Astrocyte of the cerebellum (primary cell): ENCODE measurements around the gene FEZF2.

Experiments
- DNase-seq: peaks from one replicate; pipeline ENCODE4 v3.0.0-alpha.2; 2011; ENCODE audit warnings: low read depth
- H3K4me3 ChIP-seq: 2 replicates; pipeline ENCODE4 v1.5.1; 2011; ENCODE audit warnings: mild to moderate bottlenecking, low read depth, low read length, moderate library complexity
- CTCF ChIP-seq: IDR thresholded peaks from 2 replicates; pipeline ENCODE4 v1.5.1; 2012; ENCODE audit warnings: low read length, low read depth, moderate library complexity, mild to moderate bottlenecking; ENCODE audit errors: missing control alignments
- in situ Hi-C: cut with HindIII; loops from 2 replicates; pipeline ENCODE4 v1.10.0; 2017; ENCODE audit warnings: low sequenced_read_pairs

FEZF2 gene

GRCh38 chr3:62366126-62366484, 7.2 kb downstream of the FEZF2 start:
- no peak for DNase-seq
- no peak for TF ChIP-seq CTCF
- H3K4me3 ChIP-seq, result no peak overlapping the region
- in situ Hi-C loops, result no loop called here

GRCh38 chr3:62365391-62366125, 7.8 kb downstream of the FEZF2 start:
- no peak overlapping the region for H3K4me3 ChIP-seq
- TF ChIP-seq CTCF, result no peak
- DNase-seq, result no peak
- in situ Hi-C loops, result no loop called here

GRCh38 chr3:62364191-62364590, 9.2 kb downstream of the FEZF2 start:
- no peak overlapping the region for H3K4me3 ChIP-seq
- in situ Hi-C loops, result no loop called here
- DNase-seq, result no peak
- no peak for TF ChIP-seq CTCF

GRCh38 chr3:62363275-62363674, 10.1 kb downstream of the FEZF2 start:
- TF ChIP-seq CTCF, result no peak
- DNase-seq, result no peak
- in situ Hi-C loops, result no loop called here
- no peak overlapping the region for H3K4me3 ChIP-seq

GRCh38 chr3:62361824-62362223, 11.5 kb downstream of the FEZF2 start:
- H3K4me3 ChIP-seq, result no peak overlapping the region
- in situ Hi-C loops, result no loop called here
- no peak for DNase-seq
- TF ChIP-seq CTCF, result no peak

- no peak for DNase-seq
- no peak for TF ChIP-seq CTCF
- H3K4me3 ChIP-seq, result no peak overlapping the region
- in situ Hi-C loops, result no loop called here
Observed at GRCh38 chr3:62361261-62361660, 12.1 kb downstream of the FEZF2 start.
